Loucy (cell line): ENCODE data around the gene VIPR2.

Experiments used
- H2AFZ ChIP-seq: fragments of 200-600 bp; sonication (generic); 2 replicates; pipeline ENCODE4 v1.6.0; 2016; ENCODE audit warnings: antibody characterized with exemption, mild to moderate bottlenecking, low read length, moderate library complexity
- H3F3A ChIP-seq: fragments of 200-600 bp; 2 replicates; pipeline ENCODE4 v1.6.0; 2016; ENCODE audit warnings: antibody characterized with exemption, low read depth, mild to moderate bottlenecking
- H3K27me3 ChIP-seq: fragments of 200-600 bp; sonication (generic); 2 replicates; pipeline ENCODE4 v1.6.1; 2014; ENCODE audit warnings: low read length, mild to moderate bottlenecking; ENCODE audit not compliant: insufficient read depth, poor library complexity, severe bottlenecking
- H3K36me3 ChIP-seq: fragments of 200-600 bp; sonication (generic); 2 replicates; pipeline ENCODE4 v1.6.1; 2016; ENCODE audit warnings: low read length; ENCODE audit not compliant: insufficient read depth
- H3K4me1 ChIP-seq: fragments of 200-600 bp; sonication (generic); 2 replicates; pipeline ENCODE4 v1.5.1; 2014; ENCODE audit warnings: low read length, mild to moderate bottlenecking; ENCODE audit not compliant: insufficient read depth, poor library complexity, severe bottlenecking
- H3K4me2 ChIP-seq: fragments of 200-600 bp; sonication (generic); 2 replicates; pipeline ENCODE4 v1.6.0; 2014; ENCODE audit warnings: antibody characterized with exemption, low read length, low read depth, mild to moderate bottlenecking; ENCODE audit not compliant: poor library complexity, severe bottlenecking
- H3K4me3 ChIP-seq: fragments of 200-600 bp; sonication (generic); 2 replicates; pipeline ENCODE4 v1.5.1; 2014; ENCODE audit warnings: low read length, mild to moderate bottlenecking, mixed read lengths; ENCODE audit not compliant: poor library complexity, severe bottlenecking
- H3K79me2 ChIP-seq: fragments of 200-600 bp; sonication (generic); 2 replicates; pipeline ENCODE4 v1.6.1; 2014; ENCODE audit warnings: low read length; ENCODE audit not compliant: insufficient read depth
- H3K9ac ChIP-seq: fragments of 200-600 bp; sonication (generic); 2 replicates; pipeline ENCODE4 v1.6.0; 2014; ENCODE audit warnings: mild to moderate bottlenecking, low read depth, low read length, moderate library complexity; ENCODE audit not compliant: poor library complexity, severe bottlenecking
- H3K9me2 ChIP-seq: fragments of 200-600 bp; sonication (generic); replicated peaks from 2 replicates; pipeline ENCODE4 v1.6.1; 2016; ENCODE audit warnings: low read depth, low read length, mixed read lengths
- H3K9me3 ChIP-seq: fragments of 200-600 bp; sonication (generic); 2 replicates; pipeline ENCODE4 v1.6.1; 2014; ENCODE audit warnings: mild to moderate bottlenecking, antibody characterized with exemption, low read length, low read depth; ENCODE audit not compliant: insufficient read depth
- H4K20me1 ChIP-seq: fragments of 200-600 bp; sonication (generic); 2 replicates; pipeline ENCODE4 v1.6.0; 2014; ENCODE audit warnings: antibody characterized with exemption, low read length, mild to moderate bottlenecking; ENCODE audit not compliant: insufficient read depth, poor library complexity, severe bottlenecking
- EZH2phosphoT487 ChIP-seq: fragments of 200-600 bp; IDR thresholded peaks from 2 replicates; pipeline ENCODE4 v1.6.1; 2018; ENCODE audit warnings: antibody characterized with exemption, mild to moderate bottlenecking, moderate library complexity, borderline replicate concordance
- TF ChIP-seq, protein P1 (sequence below): fragments of 200-600 bp; sonication (generic); conservative IDR thresholded peaks from 2 replicates; pipeline ENCODE4 v1.5.1; 2014; ENCODE audit warnings: mild to moderate bottlenecking, antibody characterized with exemption, low read length

VIPR2 gene

GRCh38 chr7:159114096-159114495, 30.6 kb downstream of the VIPR2 start:
- Histone ChIP-seq H3K4me1 (no peaks in the 10 kb centered on the region), H2AFZ (no peak overlapping the region), H3K9ac (no peak overlapping the region), H3K9me3 (peaks cover 11% of the 10 kb centered on the region; the same call in 1 of the 2 replicates), H3K4me2 (no peak overlapping the region), H4K20me1 (no peaks in the 10 kb centered on the region), H3F3A (no peaks in the 10 kb centered on the region), H3K4me3 (no peak overlapping the region), H3K9me2 (no peaks in the 10 kb centered on the region), H3K36me3 (no peaks in the 10 kb centered on the region), H3K79me2 (no peaks in the 10 kb centered on the region), H3K27me3 (no peaks in the 10 kb centered on the region)
- TF ChIP-seq, protein P1, sequence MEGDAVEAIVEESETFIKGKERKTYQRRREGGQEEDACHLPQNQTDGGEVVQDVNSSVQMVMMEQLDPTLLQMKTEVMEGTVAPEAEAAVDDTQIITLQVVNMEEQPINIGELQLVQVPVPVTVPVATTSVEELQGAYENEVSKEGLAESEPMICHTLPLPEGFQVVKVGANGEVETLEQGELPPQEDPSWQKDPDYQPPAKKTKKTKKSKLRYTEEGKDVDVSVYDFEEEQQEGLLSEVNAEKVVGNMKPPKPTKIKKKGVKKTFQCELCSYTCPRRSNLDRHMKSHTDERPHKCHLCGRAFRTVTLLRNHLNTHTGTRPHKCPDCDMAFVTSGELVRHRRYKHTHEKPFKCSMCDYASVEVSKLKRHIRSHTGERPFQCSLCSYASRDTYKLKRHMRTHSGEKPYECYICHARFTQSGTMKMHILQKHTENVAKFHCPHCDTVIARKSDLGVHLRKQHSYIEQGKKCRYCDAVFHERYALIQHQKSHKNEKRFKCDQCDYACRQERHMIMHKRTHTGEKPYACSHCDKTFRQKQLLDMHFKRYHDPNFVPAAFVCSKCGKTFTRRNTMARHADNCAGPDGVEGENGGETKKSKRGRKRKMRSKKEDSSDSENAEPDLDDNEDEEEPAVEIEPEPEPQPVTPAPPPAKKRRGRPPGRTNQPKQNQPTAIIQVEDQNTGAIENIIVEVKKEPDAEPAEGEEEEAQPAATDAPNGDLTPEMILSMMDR: no peak
- TF ChIP-seq EZH2phosphoT487: no peak

- H3K9me3 ChIP-seq: peaks cover 4% of the 10 kb centered on the region; the same call in 1 of the 2 replicates
- no peak overlapping the region for H3K9ac ChIP-seq
- no peak overlapping the region for H2AFZ ChIP-seq
- H3K4me2 ChIP-seq: no peak overlapping the region
- TF ChIP-seq, protein P1: no peak
- TF ChIP-seq EZH2phosphoT487: no peak
- no peaks in the 10 kb centered on the region for H4K20me1 ChIP-seq
- no peaks in the 10 kb centered on the region for H3K79me2 ChIP-seq
- H3K4me1 ChIP-seq: no peaks in the 10 kb centered on the region
- H3K27me3 ChIP-seq: no peaks in the 10 kb centered on the region
- H3F3A ChIP-seq: no peaks in the 10 kb centered on the region
- H3K4me3 ChIP-seq: no peak overlapping the region
- H3K9me2 ChIP-seq: no peaks in the 10 kb centered on the region
- no peaks in the 10 kb centered on the region for H3K36me3 ChIP-seq
Measured at GRCh38 chr7:159113056-159113455, 31.6 kb downstream of the VIPR2 start.

DNA sequence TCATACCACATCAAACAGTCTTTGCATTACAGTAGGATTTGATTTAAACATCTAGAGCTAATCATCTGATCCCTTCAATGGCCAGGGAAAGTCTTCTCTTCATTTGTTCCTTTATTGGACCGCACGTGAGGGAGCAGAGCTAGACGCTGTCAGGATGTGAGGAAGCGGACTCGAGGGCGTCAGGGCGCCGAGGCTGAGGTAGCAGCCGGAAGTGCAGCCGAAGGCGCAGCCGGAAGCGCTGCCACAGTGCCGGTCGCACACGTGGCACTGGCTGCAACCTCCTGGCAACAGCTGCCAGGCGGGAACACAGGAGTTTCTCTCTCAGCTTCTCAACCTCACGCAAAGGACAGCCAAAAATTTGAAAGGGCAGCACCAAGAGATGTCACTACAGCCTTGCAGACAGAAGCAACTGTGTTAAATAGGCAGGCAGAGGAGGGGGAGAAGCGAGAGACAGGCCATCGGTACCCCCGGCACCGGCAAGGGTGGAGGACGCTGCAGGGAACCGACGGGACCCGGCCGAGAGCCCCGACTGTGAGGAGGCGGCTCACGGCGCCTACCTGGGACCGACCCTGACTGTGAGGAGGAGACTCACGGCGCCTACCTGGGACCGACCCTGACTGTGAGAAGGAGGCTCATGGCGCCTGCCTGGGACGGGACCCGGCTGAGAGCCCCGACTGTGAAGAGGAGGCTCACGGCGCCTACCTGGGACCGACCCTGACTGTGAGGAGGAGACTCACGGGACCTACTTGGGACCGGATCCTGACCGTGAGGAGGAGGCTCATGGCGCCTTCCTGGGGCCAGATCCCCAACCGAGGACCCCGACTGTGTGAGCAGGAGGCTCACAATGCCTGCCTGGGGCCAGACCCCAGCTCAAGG, 32.3 kb downstream of the VIPR2 start:
- no peaks in the 10 kb centered on the region for H3F3A ChIP-seq
- H3K9me3 ChIP-seq: no peaks in the 10 kb centered on the region; the same call in 1 of the 2 replicates
- H3K79me2 ChIP-seq: no peaks in the 10 kb centered on the region
- TF ChIP-seq, protein P1: no peak
- no peak for TF ChIP-seq EZH2phosphoT487
- H3K9ac ChIP-seq: no peak overlapping the region
- no peak overlapping the region for H3K4me2 ChIP-seq
- H3K36me3 ChIP-seq: no peaks in the 10 kb centered on the region
- H2AFZ ChIP-seq: no peak overlapping the region
- H3K4me3 ChIP-seq: no peak overlapping the region
- no peaks in the 10 kb centered on the region for H3K4me1 ChIP-seq
- no peaks in the 10 kb centered on the region for H3K27me3 ChIP-seq
- H3K9me2 ChIP-seq: no peaks in the 10 kb centered on the region
- no peaks in the 10 kb centered on the region for H4K20me1 ChIP-seq
